GM19438 (cell line): Measurements from ENCODE around the gene BBS12.

Experiments used
- ATAC-seq: cut with Tn5 transposase; IDR thresholded peaks from one replicate; pipeline ENCODE4 v1.9.1; 2021; ENCODE audit warnings: low read depth; ENCODE audit not compliant: unreplicated experiment

Gene BBS12

GRCh38 chr4:122732329-122733026 lies at the start of gene BBS12:
TSS of gene BBS12 (plus strand) at chr4:122732704. CDS start at chr4:122741893, 9,189 bp downstream.
- peak; percentile 100 for ATAC-seq

GRCh38 chr4:122686691-122687090 lies 45.8 kb upstream of the BBS12 start:
- no peak for ATAC-seq

- no peak for ATAC-seq
Observed at GRCh38 chr4:122687531-122688061, 44.9 kb upstream of the BBS12 start.

- ATAC-seq = no peak
Observed at GRCh38 chr4:122688529-122689140, 43.9 kb upstream of the BBS12 start.

- peak; percentile 98 for ATAC-seq
Observed at GRCh38 chr4:122689972-122690371, 42.5 kb upstream of the BBS12 start.

GRCh38 chr4:122691988-122692387 lies 40.5 kb upstream of the BBS12 start:
- ATAC-seq = no peak

GRCh38 chr4:122692641-122693520 lies 39.6 kb upstream of the BBS12 start:
- ATAC-seq = no peak

GRCh38 chr4:122695226-122695625 lies 37.3 kb upstream of the BBS12 start:
- no peak for ATAC-seq

- no peak for ATAC-seq
Observed at GRCh38 chr4:122700178-122700725, 32.3 kb upstream of the BBS12 start.

- no peak for ATAC-seq
Observed at GRCh38 chr4:122701061-122701460, 31.4 kb upstream of the BBS12 start.

- ATAC-seq = no peak
Observed at GRCh38 chr4:122701965-122702364, 30.5 kb upstream of the BBS12 start.

- no peak for ATAC-seq
Observed at GRCh38 chr4:122702939-122703338, 29.6 kb upstream of the BBS12 start.

GRCh38 chr4:122703868-122704267 lies 28.6 kb upstream of the BBS12 start:
- no peak for ATAC-seq

- ATAC-seq = no peak
Observed at GRCh38 chr4:122705009-122705408, 27.5 kb upstream of the BBS12 start.

- no peak for ATAC-seq
Observed at GRCh38 chr4:122705547-122706117, 26.9 kb upstream of the BBS12 start.

- ATAC-seq = no peak
Observed at GRCh38 chr4:122706511-122706910, 26.0 kb upstream of the BBS12 start.

- ATAC-seq = no peak
Observed at GRCh38 chr4:122707497-122707896, 25.0 kb upstream of the BBS12 start.

GRCh38 chr4:122709236-122709635 lies 23.3 kb upstream of the BBS12 start:
- ATAC-seq = no peak

GRCh38 chr4:122710434-122711308 lies 21.8 kb upstream of the BBS12 start:
- no peak for ATAC-seq
